Measurements from ENCODE around the gene LBH. TPM values are rescaled to one million over a fixed set of nuclear protein-coding genes. Genes with fewer than 3 reads are reported as not detected.

Gene LBH
- total RNA-seq, 1 donor from 2014 or later: 16.7 TPM

GRCh38 chr2:30296496-30296895 is 65.2 kb downstream of the LBH start:
- Mint-ChIP-seq H3K27me3 (ENCODE audit: low read depth) (no peaks in the 10 kb centered on the region), H3K4me3 (no peak overlapping the region), H3K9me3 (no peaks in the 10 kb centered on the region), H3K4me1 (peaks cover 7% of the 10 kb centered on the region), H3K36me3 (ENCODE audit: low read depth) (no peaks in the 10 kb centered on the region), H3K27ac (ENCODE audit: unreplicated experiment) (no peak overlapping the region)
- no peak for DNase-seq (ENCODE audit: low read depth, low spot score)
- TF ChIP-seq, protein P1, sequence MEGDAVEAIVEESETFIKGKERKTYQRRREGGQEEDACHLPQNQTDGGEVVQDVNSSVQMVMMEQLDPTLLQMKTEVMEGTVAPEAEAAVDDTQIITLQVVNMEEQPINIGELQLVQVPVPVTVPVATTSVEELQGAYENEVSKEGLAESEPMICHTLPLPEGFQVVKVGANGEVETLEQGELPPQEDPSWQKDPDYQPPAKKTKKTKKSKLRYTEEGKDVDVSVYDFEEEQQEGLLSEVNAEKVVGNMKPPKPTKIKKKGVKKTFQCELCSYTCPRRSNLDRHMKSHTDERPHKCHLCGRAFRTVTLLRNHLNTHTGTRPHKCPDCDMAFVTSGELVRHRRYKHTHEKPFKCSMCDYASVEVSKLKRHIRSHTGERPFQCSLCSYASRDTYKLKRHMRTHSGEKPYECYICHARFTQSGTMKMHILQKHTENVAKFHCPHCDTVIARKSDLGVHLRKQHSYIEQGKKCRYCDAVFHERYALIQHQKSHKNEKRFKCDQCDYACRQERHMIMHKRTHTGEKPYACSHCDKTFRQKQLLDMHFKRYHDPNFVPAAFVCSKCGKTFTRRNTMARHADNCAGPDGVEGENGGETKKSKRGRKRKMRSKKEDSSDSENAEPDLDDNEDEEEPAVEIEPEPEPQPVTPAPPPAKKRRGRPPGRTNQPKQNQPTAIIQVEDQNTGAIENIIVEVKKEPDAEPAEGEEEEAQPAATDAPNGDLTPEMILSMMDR (conservative IDR thresholded peaks at IDR 0.05): no peak

DNA sequence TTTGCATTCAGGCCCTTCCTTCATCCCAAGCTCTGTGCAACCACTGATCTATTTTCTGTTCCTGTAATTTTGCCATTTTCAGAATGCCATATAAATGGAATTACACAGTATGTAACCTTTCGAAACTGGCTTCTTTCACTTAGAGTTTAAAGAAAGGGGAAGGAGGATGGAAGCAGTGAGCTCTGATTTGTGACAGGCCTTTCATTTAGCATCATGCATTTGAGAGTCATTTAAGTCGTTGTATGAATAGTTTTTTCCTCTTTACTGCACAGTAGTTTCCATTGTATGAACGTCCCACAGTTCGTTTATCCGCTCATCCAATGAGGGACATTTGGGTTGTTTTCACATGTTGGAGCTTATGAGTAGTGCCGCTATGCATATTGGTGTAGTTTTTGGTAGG is 67.0 kb downstream of the LBH start:
- Mint-ChIP-seq H3K27ac (ENCODE audit: unreplicated experiment) (no peak overlapping the region), H3K4me1 (peaks cover 7% of the 10 kb centered on the region), H3K36me3 (ENCODE audit: low read depth) (no peaks in the 10 kb centered on the region), H3K4me3 (no peak overlapping the region), H3K27me3 (ENCODE audit: low read depth) (no peaks in the 10 kb centered on the region), H3K9me3 (no peaks in the 10 kb centered on the region)
- TF ChIP-seq, protein P1 (conservative IDR thresholded peaks at IDR 0.05): no peak
- DNase-seq (ENCODE audit: low read depth, low spot score): no peak

GRCh38 chr2:30300122-30300455 is 68.8 kb downstream of the LBH start:
- DNase-seq (ENCODE audit: low read depth, low spot score): no peak
- peaks cover 7% of the 10 kb centered on the region for H3K4me1 Mint-ChIP-seq
- no peaks in the 10 kb centered on the region for H3K9me3 Mint-ChIP-seq
- TF ChIP-seq, protein P1 (conservative IDR thresholded peaks at IDR 0.05): no peak
- no peaks in the 10 kb centered on the region for H3K36me3 Mint-ChIP-seq (ENCODE audit: low read depth)
- no peaks in the 10 kb centered on the region for H3K27me3 Mint-ChIP-seq (ENCODE audit: low read depth)
- H3K27ac Mint-ChIP-seq (ENCODE audit: unreplicated experiment): no peak overlapping the region
- no peak overlapping the region for H3K4me3 Mint-ChIP-seq

- no peak overlapping the region for H3K27ac Mint-ChIP-seq (ENCODE audit: unreplicated experiment)
- H3K4me1 Mint-ChIP-seq: peaks cover 7% of the 10 kb centered on the region
Measured at GRCh38 chr2:30300456-30301221, 69.3 kb downstream of the LBH start.

DNA sequence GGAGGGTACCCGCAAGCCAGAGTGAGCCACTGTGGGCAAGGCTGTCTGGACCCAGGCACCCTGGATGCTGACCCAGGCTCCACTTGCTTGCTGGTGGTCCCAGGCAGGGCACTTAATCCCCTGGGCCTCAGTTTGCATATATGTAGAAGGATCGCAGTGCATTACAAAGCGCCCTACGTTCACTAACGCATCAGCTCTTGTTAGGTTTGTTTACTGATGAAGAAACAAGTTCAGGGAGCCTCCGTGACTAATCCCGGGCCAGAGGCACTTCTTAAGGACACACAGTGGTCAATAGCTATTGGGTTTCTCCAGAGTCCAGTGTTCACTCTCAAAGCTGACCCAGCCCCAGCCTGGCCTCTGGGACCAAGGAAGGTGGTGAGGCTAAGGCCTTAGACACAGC is 70.2 kb downstream of the LBH start:
- Mint-ChIP-seq H3K27me3 (ENCODE audit: low read depth) (no peaks in the 10 kb centered on the region), H3K4me1 (peaks cover 7% of the 10 kb centered on the region), H3K36me3 (ENCODE audit: low read depth) (no peaks in the 10 kb centered on the region), H3K4me3 (no peak overlapping the region), H3K9me3 (no peaks in the 10 kb centered on the region), H3K27ac (ENCODE audit: unreplicated experiment) (no peak overlapping the region)
- TF ChIP-seq, protein P1 (conservative IDR thresholded peaks at IDR 0.05): no peak
- no peak for DNase-seq (ENCODE audit: low read depth, low spot score)

More at GRCh38 chr2:30300456-30301221, 69.3 kb downstream of the LBH start:
- H3K9me3 Mint-ChIP-seq: no peaks in the 10 kb centered on the region
- TF ChIP-seq, protein P1 (conservative IDR thresholded peaks at IDR 0.05): no peak
- no peak overlapping the region for H3K4me3 Mint-ChIP-seq
- no peaks in the 10 kb centered on the region for H3K27me3 Mint-ChIP-seq (ENCODE audit: low read depth)
- H3K36me3 Mint-ChIP-seq (ENCODE audit: low read depth): no peaks in the 10 kb centered on the region
- no peak for DNase-seq (ENCODE audit: low read depth, low spot score)
